ENCODE measurements around the gene FKBP7. TPM values are rescaled to one million over a fixed set of nuclear protein-coding genes. Genes with fewer than 3 reads are reported as not detected.
A peak's percentile ranks its signal among the peaks of the same experiment; 100 is the strongest.

Gene FKBP7
- total and polyA plus RNA-seq, 2 experiments from 2014 or later = 28.4 to 81.1 TPM

DNA sequence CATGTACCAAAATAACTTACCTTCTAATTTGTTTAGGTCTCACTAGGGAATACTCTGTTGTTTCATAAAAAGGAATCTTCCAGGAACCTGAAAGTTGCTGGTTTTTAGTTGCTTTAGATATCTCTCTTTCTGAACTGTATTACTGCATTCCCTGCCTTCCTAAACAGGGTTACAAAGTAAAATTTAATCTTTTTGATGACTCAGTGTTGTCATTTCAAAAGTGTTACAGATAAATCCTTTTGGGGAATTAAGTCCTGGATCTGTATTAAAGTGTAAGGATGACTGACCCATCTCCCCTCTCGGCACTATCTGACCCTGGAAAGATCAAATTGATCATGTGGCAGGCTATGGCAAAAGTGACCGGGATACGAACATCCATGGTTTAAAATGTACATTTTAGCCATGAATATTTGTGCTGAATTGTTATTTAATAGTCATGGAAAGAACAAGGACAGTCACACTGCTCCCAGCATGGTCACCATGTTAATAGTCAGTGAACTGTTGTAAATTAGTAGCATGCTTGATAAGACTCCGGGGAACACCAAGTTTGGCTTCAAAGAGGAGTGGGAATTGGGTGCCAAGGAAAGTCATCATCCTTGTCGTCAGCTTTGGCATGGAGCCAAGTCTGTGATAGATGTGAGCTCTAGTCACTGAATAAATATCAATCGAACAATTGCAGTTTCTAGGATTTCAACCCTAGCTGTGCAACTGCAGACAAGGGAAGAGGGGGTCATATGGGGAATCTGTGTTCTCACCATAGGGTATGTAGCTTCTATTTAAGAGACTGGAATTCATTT lies 6.0 kb upstream of the FKBP7 start:
- H3K4me3 ChIP-seq = no peak overlapping the region
- H3K27ac ChIP-seq = 0 out of 2 replicates have a peak overlapping the region, but pooled peaks have one; percentile 1
- H3K27me3 ChIP-seq (replicated peaks; ENCODE audit: insufficient read depth) = no peaks in the 10 kb centered on the region
- H3K36me3 ChIP-seq (ENCODE audit: low read depth) = no peaks in the 10 kb centered on the region
- peak overlapping the region; percentile 12 for H3K4me2 ChIP-seq (ENCODE audit: unreplicated experiment)
- H3K9me2 ChIP-seq (ENCODE audit: insufficient read depth) = no peaks in the 10 kb centered on the region
- 40 to 46% methylated on average over 6 of the region's 6 CpGs for WGBS, 2 experiments (ENCODE audit: low coverage in 1 of 2, low lambda C conversion rate in 2 of 2, missing lambda C conversion rate in 2 of 2)
- H3K9ac ChIP-seq = no peak overlapping the region
- peak; percentile 63 for DNase-seq
- H2AFZ ChIP-seq = no peak overlapping the region
- H3K79me2 ChIP-seq (ENCODE audit: insufficient read depth) = peaks cover 89% of the 10 kb centered on the region
- H4K20me1 ChIP-seq (ENCODE audit: insufficient read depth) = peaks cover 3% of the 10 kb centered on the region; the same call in 1 of the 2 replicates
- TF ChIP-seq EZH2phosphoT487 (IDR thresholded peaks at IDR 0.05; ENCODE audit: insufficient read depth, low read depth) (no peak), EZH2 (IDR thresholded peaks at IDR 0.05; ENCODE audit: insufficient read depth, poor library complexity, severe bottlenecking) (no peak)
- H3K9me3 ChIP-seq (ENCODE audit: low read depth) = no peaks in the 10 kb centered on the region
- in situ Hi-C loops (cut with MboI) = no loop called here
- peaks cover 5% of the 10 kb centered on the region for H3F3A ChIP-seq (ENCODE audit: insufficient read depth)
- H3K4me1 ChIP-seq (ENCODE audit: insufficient read depth) = peaks cover 36% of the 10 kb centered on the region

DNA sequence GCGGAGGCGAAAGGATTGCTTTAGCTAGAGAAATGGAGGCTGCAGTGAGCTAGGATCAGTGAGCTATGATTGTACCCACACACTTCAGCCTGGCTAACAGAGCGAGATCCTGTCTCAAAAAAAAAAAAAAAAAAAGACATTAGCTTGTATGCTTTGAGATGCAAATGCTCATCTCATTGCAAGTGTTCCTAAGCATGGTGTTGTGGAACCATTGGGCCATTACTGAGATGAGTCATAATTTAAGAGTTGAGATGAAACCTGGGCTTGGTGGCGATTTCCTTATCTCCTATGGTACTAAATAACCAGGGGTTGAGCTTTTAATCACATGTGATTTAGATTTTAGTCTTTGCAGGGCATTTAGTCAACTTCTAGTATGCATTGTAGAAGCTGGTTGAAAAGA lies 4.0 kb upstream of the FKBP7 start:
- Histone ChIP-seq H3K4me2 (ENCODE audit: unreplicated experiment) (peak overlapping the region; percentile 84), H3K9me3 (ENCODE audit: low read depth) (no peaks in the 10 kb centered on the region), H3K9me2 (ENCODE audit: insufficient read depth) (no peaks in the 10 kb centered on the region), H3K79me2 (ENCODE audit: insufficient read depth) (peaks cover 77% of the 10 kb centered on the region), H3K36me3 (ENCODE audit: low read depth) (no peaks in the 10 kb centered on the region), H2AFZ (no peak overlapping the region), H3K4me1 (ENCODE audit: insufficient read depth) (peaks cover 38% of the 10 kb centered on the region), H3K27me3 (replicated peaks; ENCODE audit: insufficient read depth) (no peaks in the 10 kb centered on the region), H4K20me1 (ENCODE audit: insufficient read depth) (peaks cover 3% of the 10 kb centered on the region; the same call in 1 of the 2 replicates), H3K27ac (no peak overlapping the region), H3K4me3 (peak overlapping the region; percentile 100; the same call in 1 of the 2 replicates), H3F3A (ENCODE audit: insufficient read depth) (peaks cover 12% of the 10 kb centered on the region), H3K9ac (no peak overlapping the region)
- TF ChIP-seq EZH2phosphoT487 (IDR thresholded peaks at IDR 0.05; ENCODE audit: insufficient read depth, low read depth) (no peak), EZH2 (IDR thresholded peaks at IDR 0.05; ENCODE audit: insufficient read depth, poor library complexity, severe bottlenecking) (no peak)
- in situ Hi-C loops (cut with MboI) = no loop called here
- DNase-seq = peak; percentile 11
- 93 to 99% methylated on average over 4 of the region's 4 CpGs for WGBS, 2 experiments (ENCODE audit: low coverage in 1 of 2, low lambda C conversion rate in 2 of 2, missing lambda C conversion rate in 2 of 2)

DNA sequence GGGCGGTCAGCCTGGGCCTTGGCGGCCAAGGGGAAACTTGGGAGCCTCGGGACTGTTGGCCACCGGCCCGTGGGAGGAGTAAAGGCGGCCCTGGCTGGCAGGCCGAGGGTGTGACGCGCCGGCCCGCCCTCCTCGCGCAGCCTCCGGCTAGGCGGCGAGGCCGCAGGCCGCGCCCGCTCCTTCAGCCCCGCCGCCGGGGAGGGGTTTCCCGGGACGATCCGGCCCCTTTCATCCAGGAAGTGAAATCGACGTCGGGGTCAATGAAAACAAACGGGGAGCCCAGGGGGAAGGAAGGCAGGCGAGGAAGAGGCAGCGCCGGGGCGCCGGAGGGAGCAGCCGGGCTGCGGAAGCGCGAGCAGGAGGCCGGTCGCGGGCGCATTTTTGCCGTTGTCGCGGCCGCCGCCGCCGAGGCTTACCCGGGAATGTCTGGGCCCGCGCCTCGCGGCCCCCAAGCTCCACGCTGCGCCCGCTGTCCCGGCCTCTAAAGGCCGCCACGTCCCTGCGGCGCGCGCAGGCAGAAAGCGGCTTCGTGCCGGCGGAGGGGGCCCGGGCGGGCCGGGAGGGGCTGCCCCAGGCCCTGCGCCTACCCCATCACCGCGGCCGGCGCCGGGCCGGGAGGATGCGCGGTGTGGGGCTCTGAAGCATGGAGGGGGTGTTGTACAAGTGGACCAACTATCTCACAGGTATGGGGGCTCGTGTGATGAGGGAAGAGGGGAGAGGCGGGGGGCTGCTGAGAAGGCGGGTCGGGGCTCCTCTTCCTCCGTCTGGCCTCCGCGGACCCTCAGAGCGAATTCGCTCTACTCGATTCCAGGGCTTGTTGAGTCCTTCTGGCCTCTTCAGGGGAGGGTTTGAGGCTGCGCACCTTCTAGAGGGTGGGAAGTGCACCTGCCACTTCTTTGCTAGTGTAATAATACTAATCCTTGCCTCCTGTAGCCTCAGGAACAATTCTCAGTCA lies 2.1 kb upstream of the FKBP7 start, which contains the start of gene PLEKHA3:
TSS of gene PLEKHA3 (plus strand) at position 231 of the 955 bp plus-strand sequence. CDS start at position 644, 413 bp downstream.
- peak; percentile 100 for DNase-seq
- Histone ChIP-seq H3K27ac (peak within 1 kb of the TSS; percentile 99), H4K20me1 (ENCODE audit: insufficient read depth) (peaks cover 3% of the 10 kb centered on the region; the same call in 1 of the 2 replicates), H3K4me1 (ENCODE audit: insufficient read depth) (peaks cover 44% of the 10 kb centered on the region), H3K9ac (peak within 1 kb of the TSS; percentile 100), H3F3A (ENCODE audit: insufficient read depth) (peaks cover 12% of the 10 kb centered on the region), H3K9me2 (ENCODE audit: insufficient read depth) (no peaks in the 10 kb centered on the region), H3K79me2 (ENCODE audit: insufficient read depth) (peaks cover 71% of the 10 kb centered on the region), H3K9me3 (ENCODE audit: low read depth) (no peaks in the 10 kb centered on the region), H3K4me3 (peak within 1 kb of the TSS; percentile 100), H3K36me3 (ENCODE audit: low read depth) (no peaks in the 10 kb centered on the region), H3K4me2 (ENCODE audit: unreplicated experiment) (peak within 1 kb of the TSS; percentile 100), H2AFZ (peak within 1 kb of the TSS; percentile 100), H3K27me3 (replicated peaks; ENCODE audit: insufficient read depth) (no peaks in the 10 kb centered on the region)
- WGBS, 2 experiments (ENCODE audit: low coverage in 1 of 2, low lambda C conversion rate in 2 of 2, missing lambda C conversion rate in 2 of 2) = 1% methylated on average over 58 to 73 of the region's 92 CpGs
- TF ChIP-seq EZH2phosphoT487 (IDR thresholded peaks at IDR 0.05; ENCODE audit: insufficient read depth, low read depth) = no peak
- no peak for TF ChIP-seq EZH2 (IDR thresholded peaks at IDR 0.05; ENCODE audit: insufficient read depth, poor library complexity, severe bottlenecking)
- in situ Hi-C loops (cut with MboI) = no loop called here

DNA sequence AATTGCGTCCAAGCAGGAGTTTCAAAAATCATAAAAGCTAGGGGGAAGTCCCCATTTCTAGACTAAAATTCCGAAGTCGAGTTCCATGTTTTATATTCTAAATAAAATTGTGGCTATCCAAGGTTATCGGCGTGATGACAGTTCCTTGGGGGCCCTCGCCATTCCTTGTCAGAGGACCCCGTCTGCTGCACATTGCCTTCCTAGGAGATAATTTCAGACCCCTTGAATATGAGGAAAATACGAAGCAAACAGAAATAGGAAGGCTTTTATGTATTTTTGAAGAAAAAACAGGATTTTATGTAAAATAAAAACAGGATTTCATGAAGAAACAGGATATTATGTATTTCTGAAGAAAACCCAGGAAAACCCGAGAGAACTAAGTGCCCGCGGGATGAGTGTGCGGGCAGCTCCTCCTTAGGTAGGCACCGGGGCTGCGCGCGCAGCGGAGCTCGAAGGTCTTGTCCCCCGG lies 1.4 kb upstream of the FKBP7 start:
- H3K9me3 ChIP-seq (ENCODE audit: low read depth) = no peaks in the 10 kb centered on the region
- H3K4me2 ChIP-seq (ENCODE audit: unreplicated experiment) = peak overlapping the region; percentile 100
- peaks cover 12% of the 10 kb centered on the region for H3F3A ChIP-seq (ENCODE audit: insufficient read depth)
- peak overlapping the region; percentile 100 for H2AFZ ChIP-seq
- no peaks in the 10 kb centered on the region for H3K36me3 ChIP-seq (ENCODE audit: low read depth)
- no peaks in the 10 kb centered on the region; the same call in 1 of the 2 replicates for H4K20me1 ChIP-seq (ENCODE audit: insufficient read depth)
- 10 to 13% methylated on average over 19 of the region's 19 CpGs for WGBS, 2 experiments (ENCODE audit: low coverage in 1 of 2, low lambda C conversion rate in 2 of 2, missing lambda C conversion rate in 2 of 2)
- no peak for TF ChIP-seq EZH2 (IDR thresholded peaks at IDR 0.05; ENCODE audit: insufficient read depth, poor library complexity, severe bottlenecking)
- TF ChIP-seq EZH2phosphoT487 (IDR thresholded peaks at IDR 0.05; ENCODE audit: insufficient read depth, low read depth) = no peak
- DNase-seq = peak; percentile 14
- H3K9me2 ChIP-seq (ENCODE audit: insufficient read depth) = no peaks in the 10 kb centered on the region
- peak overlapping the region; percentile 100 for H3K9ac ChIP-seq
- H3K79me2 ChIP-seq (ENCODE audit: insufficient read depth) = peaks cover 64% of the 10 kb centered on the region
- peak overlapping the region; percentile 100 for H3K4me3 ChIP-seq
- in situ Hi-C loops (cut with MboI) = no loop called here
- peaks cover 37% of the 10 kb centered on the region for H3K4me1 ChIP-seq (ENCODE audit: insufficient read depth)
- no peaks in the 10 kb centered on the region for H3K27me3 ChIP-seq (replicated peaks; ENCODE audit: insufficient read depth)
- peak overlapping the region; percentile 99 for H3K27ac ChIP-seq

Data from GM23248 (cell line).